Kidney capillary endothelial cell (primary cell): ENCODE results near the gene WRAP53.

Experiments used
- DNase-seq: peaks from one replicate; pipeline ENCODE4 v3.0.0-alpha.2; 2018; ENCODE audit warnings: low spot score

The WRAP53 gene

GRCh38 chr17:7745748-7746470 lies 57.6 kb downstream of the WRAP53 start:
- peak; percentile 87 for DNase-seq

- no peak for DNase-seq
Observed at GRCh38 chr17:7747635-7748071, 59.4 kb downstream of the WRAP53 start.

- DNase-seq, result no peak
Observed at GRCh38 chr17:7748076-7748775, 59.9 kb downstream of the WRAP53 start.

- DNase-seq, result peak; percentile 38
Observed at GRCh38 chr17:7750321-7750821, 62.1 kb downstream of the WRAP53 start.
